OCI-LY3 (cell line): Measurements from ENCODE around the gene CFAP410.

Experiments
- EZH2phosphoT487 ChIP-seq: fragments of 200-600 bp; shearing (Covaris generic); IDR thresholded peaks from 2 replicates; pipeline ENCODE4 v1.6.1; 2018; ENCODE audit warnings: antibody characterized with exemption, mixed run types, low read depth
- TF ChIP-seq, protein P1 (sequence below): fragments of 200-600, 300-600 bp; sonication (generic); IDR thresholded peaks from 2 replicates; pipeline ENCODE4 v1.5.1; 2014; ENCODE audit warnings: antibody characterized with exemption, low read length, low read depth

DNA sequence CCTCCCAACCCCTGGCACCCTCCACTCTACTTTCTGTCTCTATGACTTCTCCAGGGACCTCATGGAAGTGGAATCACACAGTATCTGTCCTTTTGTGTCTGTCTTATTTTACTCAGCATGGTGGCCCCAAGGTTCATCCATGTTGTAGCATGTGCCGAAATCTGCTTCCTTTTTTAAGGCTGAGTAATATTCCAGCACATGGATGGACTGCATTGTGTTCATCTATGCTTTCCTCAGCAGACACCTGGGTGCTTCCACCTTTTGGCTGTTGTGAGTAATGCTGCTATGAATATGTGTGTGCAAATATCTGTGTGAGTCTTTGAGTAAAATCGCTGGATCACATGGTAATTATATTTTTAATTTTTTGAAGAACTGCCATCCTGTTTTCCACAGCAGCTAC, 40.9 kb downstream of the CFAP410 start:
- TF ChIP-seq, protein P1, sequence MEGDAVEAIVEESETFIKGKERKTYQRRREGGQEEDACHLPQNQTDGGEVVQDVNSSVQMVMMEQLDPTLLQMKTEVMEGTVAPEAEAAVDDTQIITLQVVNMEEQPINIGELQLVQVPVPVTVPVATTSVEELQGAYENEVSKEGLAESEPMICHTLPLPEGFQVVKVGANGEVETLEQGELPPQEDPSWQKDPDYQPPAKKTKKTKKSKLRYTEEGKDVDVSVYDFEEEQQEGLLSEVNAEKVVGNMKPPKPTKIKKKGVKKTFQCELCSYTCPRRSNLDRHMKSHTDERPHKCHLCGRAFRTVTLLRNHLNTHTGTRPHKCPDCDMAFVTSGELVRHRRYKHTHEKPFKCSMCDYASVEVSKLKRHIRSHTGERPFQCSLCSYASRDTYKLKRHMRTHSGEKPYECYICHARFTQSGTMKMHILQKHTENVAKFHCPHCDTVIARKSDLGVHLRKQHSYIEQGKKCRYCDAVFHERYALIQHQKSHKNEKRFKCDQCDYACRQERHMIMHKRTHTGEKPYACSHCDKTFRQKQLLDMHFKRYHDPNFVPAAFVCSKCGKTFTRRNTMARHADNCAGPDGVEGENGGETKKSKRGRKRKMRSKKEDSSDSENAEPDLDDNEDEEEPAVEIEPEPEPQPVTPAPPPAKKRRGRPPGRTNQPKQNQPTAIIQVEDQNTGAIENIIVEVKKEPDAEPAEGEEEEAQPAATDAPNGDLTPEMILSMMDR = no peak
- TF ChIP-seq EZH2phosphoT487 = no peak
